ENCODE results near the gene ARHGAP9.

ARHGAP9 gene

GRCh38 chr12:57490126-57490525, 10.5 kb upstream of the ARHGAP9 start:
- DNase-seq, result no peak

DNA sequence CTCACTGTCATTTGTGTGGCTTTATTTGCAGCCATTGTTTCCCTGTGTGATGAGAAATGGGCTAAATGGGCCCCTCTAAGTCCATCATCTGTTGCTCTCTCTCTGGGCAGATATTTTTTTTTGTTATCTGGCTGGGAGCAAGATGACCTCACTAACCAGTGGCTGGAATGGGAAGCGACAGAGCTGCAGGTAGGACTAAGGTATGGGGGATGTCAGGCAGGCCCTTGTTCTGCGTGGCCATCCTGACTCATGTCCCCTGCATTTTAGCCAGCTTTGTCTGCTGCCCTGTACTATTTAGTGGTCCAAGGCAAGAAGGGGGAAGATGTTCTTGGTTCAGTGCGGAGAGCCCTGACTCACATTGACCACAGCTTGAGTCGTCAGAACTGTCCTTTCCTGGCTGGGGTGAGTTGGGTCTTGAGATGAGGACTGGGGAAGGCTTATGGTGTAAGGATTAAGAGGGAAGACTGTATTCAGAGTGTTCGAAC, 9.5 kb upstream of the ARHGAP9 start:
- DNase-seq, result no peak

GRCh38 chr12:57488402-57489156, 8.9 kb upstream of the ARHGAP9 start:
- DNase-seq, result no peak

DNA sequence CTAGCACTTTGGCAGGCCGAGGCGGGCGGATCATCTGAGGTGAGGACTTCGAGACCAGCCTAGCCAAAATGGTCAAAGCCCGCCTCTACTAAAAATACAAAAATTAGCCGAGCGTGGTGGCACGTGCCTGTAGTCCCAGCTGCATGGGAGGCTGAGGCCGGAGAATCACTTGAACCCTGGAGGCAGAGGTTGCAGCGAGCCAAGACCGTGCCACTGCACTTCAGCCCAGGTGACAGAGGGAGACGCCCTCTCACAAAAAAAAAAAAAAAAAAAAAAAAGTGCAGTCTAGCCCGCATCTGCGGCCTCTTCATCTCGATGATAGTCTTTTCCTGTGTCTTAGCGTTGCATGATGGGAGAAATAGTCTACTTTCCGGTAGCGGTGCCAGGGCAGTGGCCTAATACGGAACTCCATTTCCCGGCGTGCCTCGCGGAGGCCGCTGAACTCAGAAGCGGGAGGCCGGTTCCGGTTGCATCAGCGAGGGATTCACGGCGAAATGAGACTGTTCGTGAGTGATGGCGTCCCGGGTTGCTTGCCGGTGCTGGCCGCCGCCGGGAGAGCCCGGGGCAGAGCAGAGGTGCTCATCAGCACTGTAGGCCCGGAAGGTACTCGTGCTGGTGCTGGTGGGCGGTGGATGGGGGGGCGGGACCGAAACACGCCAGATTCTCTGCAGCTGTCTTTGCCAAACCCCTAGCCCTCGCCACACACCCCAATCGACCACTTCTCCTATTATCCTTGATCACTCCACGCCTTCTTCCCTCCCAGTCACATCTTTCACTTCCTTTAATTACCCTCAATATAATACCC, 8.1 kb upstream of the ARHGAP9 start, which contains the start of gene MARS1:
Gene MARS1, plus strand, starts transcription at position 472 of the 805 bp plus-strand sequence. Its CDS starts 23 bp downstream, at position 495.
- DNase-seq, result peak; percentile 89

GRCh38 chr12:57487055-57487596, 7.5 kb upstream of the ARHGAP9 start:
- no peak for DNase-seq

DNA sequence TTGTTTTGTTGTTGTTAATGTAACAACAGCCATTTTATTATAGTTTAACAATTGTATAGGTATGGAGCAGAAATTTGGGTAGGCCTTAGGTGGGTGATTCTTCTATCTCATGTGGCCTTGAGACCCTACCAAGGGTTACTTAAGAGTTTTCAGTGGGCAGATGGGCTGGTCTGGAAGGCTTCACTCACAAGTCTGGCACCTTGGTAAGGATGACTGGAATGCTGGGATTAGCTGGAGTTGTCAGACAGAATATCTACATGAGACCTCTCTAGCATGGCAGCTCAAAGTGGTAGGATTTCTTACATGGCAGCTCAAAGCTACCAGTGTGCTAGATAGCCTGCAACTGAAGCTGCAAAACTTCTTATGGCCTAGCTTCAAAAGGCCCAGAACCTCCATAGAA, 6.0 kb upstream of the ARHGAP9 start:
- no peak for DNase-seq

DNA sequence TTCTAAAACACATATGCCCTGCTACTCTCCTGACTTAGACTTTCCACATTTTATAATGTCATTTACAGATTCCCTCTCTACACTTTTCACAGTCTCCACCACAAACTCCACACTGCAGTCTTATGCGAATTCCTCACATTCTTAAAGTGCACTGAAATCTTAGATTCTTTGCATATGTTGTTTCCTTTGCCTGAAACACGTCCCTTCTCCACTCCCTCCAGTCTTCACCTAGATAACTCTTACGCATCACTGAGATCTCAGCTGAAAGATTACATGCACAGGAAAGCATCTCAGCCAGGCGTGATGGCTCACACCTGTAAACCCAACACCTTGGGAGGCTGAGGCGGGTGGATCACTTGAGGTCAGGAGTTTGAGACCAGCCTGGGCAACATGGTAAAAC, 3.8 kb upstream of the ARHGAP9 start:
- DNase-seq, result no peak

DNA sequence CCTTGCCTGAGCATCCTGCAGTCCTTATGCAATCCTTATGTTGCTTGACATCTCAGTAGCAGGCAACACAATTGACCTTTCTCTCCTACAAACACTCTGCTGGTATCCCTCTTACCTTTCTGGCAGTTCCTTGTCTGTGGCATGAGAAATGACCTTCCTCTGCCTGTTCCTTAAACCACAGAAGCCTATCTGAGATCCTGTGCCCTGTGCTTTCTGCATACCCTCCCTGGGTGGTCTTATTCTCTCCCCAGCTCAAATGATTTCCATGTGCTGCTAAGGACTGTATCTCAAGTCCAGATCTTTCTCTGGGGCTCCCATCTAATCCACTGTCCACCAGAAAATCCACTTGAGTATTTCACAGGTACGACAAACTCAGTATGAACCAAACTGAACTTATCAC, 2.0 kb upstream of the ARHGAP9 start:
- DNase-seq, result no peak

GRCh38 chr12:57479043-57479375, 657 bp downstream of the ARHGAP9 start:
- no peak for DNase-seq

DNA sequence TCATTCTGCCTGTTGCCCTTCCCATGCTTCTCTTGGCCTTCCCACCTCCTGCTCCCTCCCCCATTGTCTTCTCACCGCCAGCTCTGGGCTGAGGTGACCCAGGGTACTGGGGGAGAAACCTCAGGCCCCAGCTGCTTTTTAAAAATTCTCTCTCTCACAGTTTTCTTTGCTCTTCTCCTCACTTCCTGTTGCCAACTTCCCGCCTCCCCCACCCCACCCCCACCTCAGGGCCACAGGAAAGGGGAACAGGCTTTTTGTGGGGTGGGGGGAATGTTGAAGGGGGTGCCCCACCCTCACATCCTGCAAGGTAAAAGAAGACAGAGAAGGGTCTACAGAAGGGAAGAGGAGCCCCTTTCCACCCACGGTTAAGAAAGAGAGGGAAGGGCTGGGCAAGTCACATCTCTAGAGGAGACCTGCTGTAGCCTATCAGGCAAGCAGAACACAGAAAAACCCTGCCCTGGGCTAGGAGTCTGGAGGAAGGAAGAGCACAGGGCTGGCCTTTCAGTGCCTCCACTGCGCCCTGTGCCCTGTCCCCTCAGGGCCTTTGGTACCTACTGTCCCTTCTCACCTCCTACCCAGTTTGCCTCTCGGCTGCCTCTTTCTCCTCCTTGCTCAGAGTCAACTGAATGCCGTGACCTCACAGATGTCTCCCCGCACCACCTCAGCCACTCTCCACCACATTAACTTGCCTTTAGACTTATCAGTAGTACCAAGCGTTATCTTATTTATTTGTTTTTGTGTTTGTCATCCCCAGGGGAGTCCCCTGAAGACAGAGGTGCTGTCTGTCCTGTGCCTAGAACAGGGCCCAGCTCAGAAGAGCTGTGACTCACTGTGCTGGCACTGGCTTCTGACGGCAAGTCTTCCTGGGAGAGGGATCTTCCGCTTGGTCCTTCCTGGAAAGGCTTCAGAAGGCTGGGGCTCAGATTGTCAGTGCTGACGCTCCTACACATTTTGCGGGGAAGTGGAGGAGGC, 1.7 kb downstream of the ARHGAP9 start:
- DNase-seq, result no peak

DNA sequence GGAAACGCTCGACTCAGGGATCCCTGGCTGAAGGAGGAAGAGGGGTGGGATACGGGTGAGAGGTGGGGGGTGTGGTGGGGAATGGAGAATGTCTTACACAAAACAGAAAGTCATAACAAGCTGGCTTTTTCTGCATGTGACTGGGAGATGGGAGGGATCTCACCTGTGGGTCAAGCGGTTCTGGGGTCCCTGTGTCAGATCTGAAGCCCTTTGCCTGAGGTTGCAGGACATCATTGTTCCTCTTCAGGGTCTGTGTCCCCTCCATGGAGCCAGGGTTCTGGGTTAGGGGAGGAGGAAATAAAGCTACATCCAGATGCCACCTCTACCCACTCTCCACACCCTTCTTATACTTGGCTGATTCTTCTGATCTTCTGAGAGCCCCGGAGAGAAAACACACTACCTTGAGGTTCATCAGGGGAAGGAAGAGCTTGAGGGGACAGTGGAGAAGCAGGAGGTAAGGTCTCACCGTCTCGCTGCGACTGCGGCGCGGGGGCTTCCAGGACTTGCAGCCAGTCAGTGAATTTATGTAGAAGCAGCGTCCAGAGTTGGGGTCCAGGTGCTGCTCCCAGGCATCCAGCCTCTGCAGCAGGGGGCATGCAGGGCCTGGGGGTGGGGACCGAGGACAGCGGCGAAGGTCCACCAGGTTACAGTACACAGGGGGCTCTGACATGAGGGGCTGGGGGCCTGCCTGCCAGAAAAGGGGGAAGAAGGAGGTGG, 2.5 kb downstream of the ARHGAP9 start:
- no peak for DNase-seq

- DNase-seq, result peak; percentile 53
These were observed 3.3 kb downstream of the ARHGAP9 start for GRCh38 chr12:57476162-57476992.

- DNase-seq, result no peak
These were observed 4.2 kb downstream of the ARHGAP9 start for GRCh38 chr12:57475271-57476161.

DNA sequence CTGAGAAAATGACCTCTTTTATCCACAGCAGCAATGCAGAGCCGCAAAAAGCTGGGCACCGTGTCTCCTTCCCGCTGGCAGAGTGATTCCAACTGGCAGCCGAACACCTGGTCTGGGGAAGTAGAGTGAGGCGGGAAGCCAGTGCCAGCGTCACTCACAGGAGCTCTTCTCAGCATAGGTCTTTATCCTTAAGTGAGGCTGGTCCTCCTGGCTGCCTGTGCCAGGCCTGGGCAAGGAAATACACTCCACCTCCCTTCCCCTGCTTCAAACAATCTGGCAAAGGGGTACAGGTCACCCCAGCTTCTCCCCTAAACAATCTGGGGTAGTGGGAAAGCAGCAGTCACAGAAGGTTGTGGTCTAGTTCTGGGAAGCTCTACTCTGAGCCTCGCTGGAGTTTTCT, 4.8 kb downstream of the ARHGAP9 start:
- DNase-seq, result no peak

DNA sequence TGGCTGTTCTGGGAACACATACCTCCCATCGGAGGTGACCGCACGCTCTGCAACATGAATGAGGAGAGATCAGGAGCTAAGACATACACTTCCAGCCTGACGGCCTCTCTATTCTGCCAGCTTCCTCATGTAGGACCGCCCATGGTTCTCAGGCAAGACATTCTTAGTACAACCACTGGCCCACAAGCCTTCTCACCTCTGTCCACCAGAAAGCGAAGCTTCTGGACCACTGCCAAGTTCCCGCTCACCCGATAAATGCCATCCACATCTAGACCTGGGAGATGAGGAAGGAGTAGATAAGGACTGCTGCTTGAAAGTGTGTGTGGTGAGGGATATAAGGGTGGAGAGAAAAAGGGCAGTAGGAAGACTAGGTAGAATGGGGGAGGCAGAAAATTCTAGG, 5.2 kb downstream of the ARHGAP9 start:
- DNase-seq, result no peak

DNA sequence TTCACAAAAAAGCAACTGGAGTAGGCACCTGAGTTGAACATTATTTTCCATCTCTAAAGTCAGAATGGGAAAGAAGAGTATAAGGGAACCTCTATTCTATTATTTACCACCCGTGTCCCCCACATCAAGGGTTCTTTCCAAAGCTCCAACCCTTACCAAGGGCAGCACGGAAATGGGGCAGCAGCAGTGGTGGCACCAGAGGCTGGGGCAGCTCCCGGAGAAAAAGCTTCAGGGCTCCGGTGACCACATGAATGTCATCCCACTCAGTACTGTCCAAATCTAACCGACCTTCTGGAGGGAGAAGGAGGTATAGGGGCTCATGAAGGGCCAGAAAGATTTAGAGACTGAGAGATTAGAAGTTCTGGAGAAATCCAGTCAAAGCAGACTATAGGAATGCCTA, 5.8 kb downstream of the ARHGAP9 start:
- no peak for DNase-seq

DNA sequence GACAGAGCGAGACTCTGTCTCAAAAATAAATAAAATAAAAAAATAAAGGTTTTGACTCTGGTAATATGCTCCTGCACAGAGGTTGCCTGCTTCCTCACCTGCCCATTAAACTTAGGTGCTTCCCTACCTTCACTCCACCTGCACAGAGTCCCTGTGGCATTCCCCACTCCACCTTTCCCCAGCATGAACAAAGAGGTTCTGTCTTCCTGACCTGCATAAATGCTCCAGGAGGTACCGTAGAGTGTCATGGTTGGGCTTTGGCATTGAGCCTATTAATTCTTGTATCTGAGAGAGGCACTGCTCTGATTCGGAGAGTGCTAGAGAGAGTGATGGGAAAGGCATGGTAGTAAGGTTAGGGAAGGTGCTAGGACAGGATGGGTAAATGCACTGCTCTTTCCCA, 6.3 kb downstream of the ARHGAP9 start:
- DNase-seq, result no peak

- DNase-seq, result no peak
These were observed 7.3 kb downstream of the ARHGAP9 start for GRCh38 chr12:57472391-57472790.

DNA sequence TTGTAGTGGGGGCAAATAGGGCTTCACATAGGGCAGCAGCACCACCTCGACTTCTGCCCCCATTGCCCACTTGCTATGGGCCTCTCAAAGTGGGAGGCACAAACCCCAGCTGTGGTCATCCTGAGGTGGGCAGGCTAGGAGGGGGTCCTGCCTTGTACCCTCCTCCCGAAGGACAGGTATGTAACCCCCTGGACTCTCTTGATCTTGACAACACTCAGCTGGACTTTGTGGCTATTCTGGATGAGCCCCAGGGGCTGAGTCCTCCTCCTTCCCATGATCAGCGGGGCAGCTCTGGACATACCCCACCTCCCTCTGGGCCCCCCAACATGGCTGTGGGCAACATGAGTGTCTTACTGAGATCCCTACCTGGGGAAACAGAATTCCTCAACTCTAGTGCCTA, 8.0 kb downstream of the ARHGAP9 start:
- no peak for DNase-seq

All from activated effector memory CD4-positive, alpha-beta T cell treated with Interleukin-2 at 50 U/mL for 16 hours (primary cell).